GM18873 (cell line): ENCODE data around the gene SV2B.

Experiments
- ATAC-seq: cut with Tn5 transposase; IDR thresholded peaks from one replicate; pipeline ENCODE4 v1.9.1; 2021; ENCODE audit warnings: mild to moderate bottlenecking, moderate library complexity, moderate number of reproducible peaks; ENCODE audit not compliant: unreplicated experiment, low FRiP score

The SV2B gene

DNA sequence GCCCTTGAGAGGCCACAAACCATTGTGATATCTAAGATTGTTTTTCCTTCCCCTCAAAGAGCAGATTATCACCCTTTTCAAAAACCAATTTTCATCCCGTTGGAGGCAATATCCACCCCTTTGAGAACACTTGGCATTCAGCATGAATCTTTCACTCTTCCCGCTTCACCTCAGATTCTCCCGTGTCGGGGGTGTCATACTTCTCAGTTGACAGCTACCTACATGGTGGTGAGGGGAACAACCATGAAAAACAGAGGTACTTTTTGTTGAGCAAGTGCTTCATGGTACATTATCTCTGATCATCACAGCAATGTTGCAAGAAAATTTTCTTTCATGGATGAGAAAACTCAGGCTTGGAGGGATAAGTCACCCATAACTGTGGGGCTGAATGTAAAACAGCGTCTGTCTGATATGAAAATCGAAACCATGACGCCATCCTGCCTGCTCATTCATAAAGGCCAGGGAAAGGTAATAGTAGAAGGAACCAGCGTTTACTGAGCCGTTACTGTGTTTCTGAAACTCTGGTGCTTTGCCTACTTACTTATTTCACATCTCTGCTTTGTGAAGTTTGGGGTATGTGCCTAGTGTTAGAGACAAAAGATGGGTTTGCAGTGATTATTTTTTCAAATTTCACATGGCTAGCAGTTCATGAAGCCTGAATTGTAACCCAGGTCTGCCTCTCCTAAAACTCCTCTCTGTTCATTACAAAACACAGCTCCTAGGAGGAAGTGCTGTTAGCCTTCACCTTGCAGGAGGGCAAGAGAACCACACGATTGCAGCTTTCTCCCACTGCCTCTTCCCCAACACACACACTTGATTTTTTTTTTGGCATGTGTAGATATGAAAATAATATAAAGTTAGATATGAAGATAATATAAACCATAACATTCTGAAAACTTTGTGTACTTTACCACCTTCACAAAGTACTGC, 35.4 kb downstream of the SV2B start:
- ATAC-seq: no peak

DNA sequence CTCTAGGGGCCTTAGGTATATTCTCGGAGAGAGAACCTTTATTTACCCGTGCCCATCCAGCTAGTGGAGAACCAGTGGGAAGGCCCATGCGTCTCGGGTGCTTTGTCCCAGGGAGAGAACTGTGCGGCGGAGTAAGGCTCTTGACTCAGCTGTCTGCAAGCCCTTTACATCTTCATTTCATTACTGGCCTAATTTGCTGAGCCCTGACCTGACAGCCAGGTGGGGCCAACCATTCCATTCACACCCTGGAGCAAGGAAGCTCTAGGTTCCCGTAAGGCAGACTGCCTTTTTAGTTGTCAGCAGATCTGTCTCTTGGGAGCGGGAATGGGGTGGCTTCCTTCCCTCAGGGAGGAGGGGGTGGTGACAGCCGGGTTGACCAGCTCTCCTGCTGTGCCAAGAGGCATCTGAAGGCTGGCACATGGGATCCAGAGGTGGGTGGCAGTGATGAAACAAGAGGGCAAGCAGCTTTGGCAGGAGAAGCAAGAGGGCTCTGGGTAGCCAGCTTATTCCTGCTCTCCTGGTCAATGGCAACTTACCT, 36.4 kb downstream of the SV2B start:
- no peak for ATAC-seq

GRCh38 chr15:91140601-91141000, 40.5 kb downstream of the SV2B start:
- no peak for ATAC-seq

GRCh38 chr15:91141097-91141496, 41.0 kb downstream of the SV2B start:
- no peak for ATAC-seq

GRCh38 chr15:91142106-91142744, 42.2 kb downstream of the SV2B start:
- no peak for ATAC-seq

DNA sequence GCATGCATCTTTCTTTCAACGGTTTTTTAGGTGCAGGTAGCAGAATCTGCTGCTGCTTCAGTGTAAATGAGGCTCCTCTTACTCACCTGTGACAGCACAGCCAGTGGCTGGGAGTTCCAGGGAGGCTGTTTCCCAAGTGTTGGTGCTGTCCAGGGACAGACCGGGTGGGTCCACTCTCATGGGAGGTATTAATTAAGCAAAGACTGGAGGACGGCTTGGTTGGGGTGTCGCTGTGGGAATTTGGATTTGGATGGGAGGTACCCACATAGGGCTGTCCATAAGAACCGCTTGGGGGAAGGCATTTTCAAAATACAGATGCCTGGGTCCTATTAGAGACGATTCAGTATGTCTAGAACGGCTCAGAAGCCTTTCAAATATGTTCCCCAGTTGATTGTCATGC, 42.9 kb downstream of the SV2B start:
- no peak for ATAC-seq

DNA sequence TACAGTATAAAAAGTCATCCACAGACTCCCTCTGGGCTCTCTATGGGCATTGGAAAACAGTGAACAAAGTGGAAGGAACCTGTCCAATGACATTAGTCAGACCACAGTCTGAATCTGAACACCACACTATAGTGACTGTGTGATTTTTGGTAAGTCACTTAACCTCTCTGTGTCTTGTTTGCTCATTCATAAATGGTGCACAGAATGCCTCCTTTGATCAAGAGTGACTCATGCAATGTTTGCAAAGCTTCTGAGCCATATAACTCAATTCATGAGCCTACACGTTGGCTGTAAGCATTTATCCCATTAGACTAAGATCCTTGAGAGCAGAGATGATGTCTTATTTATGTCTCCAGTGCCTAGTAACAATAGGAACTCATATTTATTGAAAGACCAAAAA, 46.7 kb downstream of the SV2B start:
- ATAC-seq: no peak

- no peak for ATAC-seq
These were observed 48.2 kb downstream of the SV2B start for GRCh38 chr15:91148243-91148642.

GRCh38 chr15:91150502-91151160, 50.6 kb downstream of the SV2B start:
- no peak for ATAC-seq

GRCh38 chr15:91151781-91152563, 51.9 kb downstream of the SV2B start:
- no peak for ATAC-seq

GRCh38 chr15:91152896-91153581, 53.0 kb downstream of the SV2B start:
- ATAC-seq: no peak

- ATAC-seq: no peak
These were observed 53.9 kb downstream of the SV2B start for GRCh38 chr15:91153954-91154353.

DNA sequence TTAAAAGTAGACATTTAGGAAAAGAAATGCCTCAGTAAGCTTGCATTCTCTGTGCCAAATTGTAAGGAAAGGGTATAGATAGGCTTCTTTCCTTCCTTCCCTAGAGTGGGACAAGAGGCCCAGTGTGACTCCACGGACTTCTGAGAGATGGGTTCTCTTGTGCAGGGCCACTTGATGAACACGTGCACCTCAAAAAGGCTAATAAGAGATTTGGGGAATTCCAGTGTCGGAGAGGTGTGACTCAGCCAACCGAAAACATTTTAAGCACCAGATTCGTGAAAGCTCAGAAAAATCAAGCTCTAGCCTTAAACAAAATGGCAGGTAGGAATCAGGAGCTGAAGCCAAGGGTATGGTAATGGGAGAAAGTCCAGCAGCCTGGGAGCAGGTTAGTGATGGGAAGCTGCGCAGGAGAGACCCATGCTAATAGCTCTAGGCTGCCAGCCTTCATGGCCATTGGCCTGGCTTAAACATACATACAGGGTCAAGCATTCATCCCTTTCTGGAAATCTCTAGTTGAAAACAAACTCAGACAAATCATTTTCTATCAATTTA, 56.2 kb downstream of the SV2B start:
- ATAC-seq: no peak

- ATAC-seq: no peak
These were observed 58.6 kb downstream of the SV2B start for GRCh38 chr15:91158415-91159394.

DNA sequence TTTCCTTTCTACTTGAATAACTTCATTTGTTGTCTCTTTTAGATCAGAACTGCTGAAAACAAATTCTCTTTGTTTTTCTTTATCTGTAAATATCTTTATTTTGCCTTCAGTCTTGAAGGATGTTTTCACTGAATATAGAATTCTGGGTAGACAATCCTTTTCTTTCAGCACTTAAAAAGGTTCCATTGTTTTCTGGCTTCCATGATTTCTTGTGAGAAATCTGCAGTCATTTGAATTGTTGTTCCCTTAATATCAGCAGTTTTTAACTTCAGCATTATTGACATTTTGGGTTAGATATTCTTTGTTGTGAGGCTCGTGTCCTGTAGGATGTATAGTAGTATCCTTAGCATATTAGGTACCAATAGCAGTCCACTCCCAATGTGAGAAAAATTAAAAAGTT, 65.8 kb downstream of the SV2B start:
- no peak for ATAC-seq

DNA sequence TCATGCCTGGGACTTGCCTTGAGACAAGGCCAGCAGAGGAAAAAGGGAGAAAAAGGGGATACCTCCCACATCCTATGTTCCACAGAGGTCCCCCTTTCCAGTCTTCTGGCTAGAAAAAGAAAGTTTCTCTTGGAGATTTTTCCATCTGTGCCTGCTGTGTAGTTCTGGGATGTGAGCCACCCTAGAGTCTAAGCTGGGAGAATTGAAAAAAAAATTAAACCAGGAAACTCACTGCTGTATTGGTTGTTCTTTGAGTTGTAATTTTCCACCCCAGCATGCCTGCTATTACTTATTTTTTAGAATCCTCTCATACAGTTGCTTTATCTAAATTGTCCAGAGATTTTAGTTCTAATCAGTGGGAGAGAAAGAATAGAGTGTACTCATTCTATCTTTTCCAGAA, 68.4 kb downstream of the SV2B start:
- ATAC-seq: no peak

- ATAC-seq: no peak
These were observed 71.3 kb downstream of the SV2B start for GRCh38 chr15:91171334-91171733.

DNA sequence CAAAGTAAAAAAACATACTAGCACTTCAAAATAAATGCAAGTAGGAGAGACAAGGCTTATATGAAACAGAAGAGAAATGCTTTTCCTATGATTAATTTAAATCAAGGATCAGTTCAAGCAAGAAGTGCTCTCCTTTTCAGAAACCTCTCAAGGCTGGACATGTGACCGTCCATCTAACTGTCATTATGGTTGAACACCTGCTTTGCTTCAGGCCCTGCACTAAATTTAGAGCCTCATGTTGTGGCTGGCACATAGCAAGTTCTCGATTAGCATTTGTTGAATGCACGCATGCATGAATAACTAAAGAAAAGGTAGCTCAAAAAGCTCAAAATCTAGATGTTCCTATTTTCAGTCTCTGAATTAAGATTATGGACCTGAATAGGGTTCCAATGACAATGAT, 82.0 kb downstream of the SV2B start:
- no peak for ATAC-seq
